HUES48 (cell line): ENCODE measurements around the gene TMEM179B.

Source experiments
- H3K27ac ChIP-seq: one replicate; pipeline ENCODE4 v1.7.0; 2013; ENCODE audit warnings: low read depth, low read length, inconsistent platforms
- H3K27me3 ChIP-seq: 2 replicates; pipeline ENCODE4 v1.6.1; 2013; ENCODE audit warnings: mild to moderate bottlenecking, low read length; ENCODE audit not compliant: control insufficient read depth, insufficient read depth
- H3K36me3 ChIP-seq: 2 replicates; pipeline ENCODE4 v1.6.1; 2013; ENCODE audit warnings: low read length; ENCODE audit not compliant: control insufficient read depth, insufficient read depth
- H3K4me1 ChIP-seq: 2 replicates; pipeline ENCODE4 v1.6.1; 2013; ENCODE audit warnings: mild to moderate bottlenecking, low read length; ENCODE audit not compliant: control insufficient read depth, insufficient read depth
- H3K4me3 ChIP-seq: 2 replicates; pipeline ENCODE4 v1.5.1; 2013; ENCODE audit warnings: mild to moderate bottlenecking, low read depth, low read length
- H3K9ac ChIP-seq: 2 replicates; pipeline ENCODE4 v1.6.1; 2013; ENCODE audit warnings: mild to moderate bottlenecking, low read depth, low read length, moderate library complexity
- H3K9me3 ChIP-seq: 2 replicates; pipeline ENCODE4 v1.6.1; 2013; ENCODE audit warnings: low read length; ENCODE audit not compliant: control insufficient read depth, insufficient read depth

Gene TMEM179B

GRCh38 chr11:62770778-62771143, 16.4 kb upstream of the TMEM179B start:
- peak overlapping the region; percentile 99 for H3K27ac ChIP-seq
- H3K36me3 ChIP-seq = peaks cover 39% of the 10 kb centered on the region
- H3K27me3 ChIP-seq = no peaks in the 10 kb centered on the region
- H3K9ac ChIP-seq = peak overlapping the region; percentile 90
- no peaks in the 10 kb centered on the region for H3K9me3 ChIP-seq
- H3K4me3 ChIP-seq = peak overlapping the region; percentile 97
- peaks cover 18% of the 10 kb centered on the region for H3K4me1 ChIP-seq

- H3K27ac ChIP-seq = peak within 1 kb of the TSS; percentile 99
These were observed 15.8 kb upstream of the TMEM179B start, which contains the start of gene TAF6L for GRCh38 chr11:62771144-62772021. TSS of gene TAF6L (plus strand) at chr11:62771396. CDS start at chr11:62775784, 4,388 bp downstream.

GRCh38 chr11:62774407-62774806, 12.8 kb upstream of the TMEM179B start:
- no peak overlapping the region for H3K9ac ChIP-seq
- H3K36me3 ChIP-seq = peaks cover 45% of the 10 kb centered on the region
- no peak overlapping the region for H3K4me3 ChIP-seq
- no peaks in the 10 kb centered on the region for H3K9me3 ChIP-seq
- no peaks in the 10 kb centered on the region for H3K27me3 ChIP-seq
- H3K4me1 ChIP-seq = peaks cover 17% of the 10 kb centered on the region
- no peak overlapping the region for H3K27ac ChIP-seq

More at GRCh38 chr11:62771144-62772021, 15.8 kb upstream of the TMEM179B start, which contains the start of gene TAF6L:
- no peaks in the 10 kb centered on the region for H3K9me3 ChIP-seq
- H3K4me3 ChIP-seq = peak within 1 kb of the TSS; percentile 97
- H3K4me1 ChIP-seq = peaks cover 18% of the 10 kb centered on the region
- H3K36me3 ChIP-seq = peaks cover 40% of the 10 kb centered on the region
- peak within 1 kb of the TSS; percentile 90 for H3K9ac ChIP-seq
- no peaks in the 10 kb centered on the region for H3K27me3 ChIP-seq

- Histone ChIP-seq H3K36me3 (peaks cover 48% of the 10 kb centered on the region), H3K27me3 (no peaks in the 10 kb centered on the region), H3K9ac (no peak overlapping the region), H3K27ac (no peak overlapping the region), H3K4me1 (peaks cover 6% of the 10 kb centered on the region; the same call in 1 of the 2 replicates), H3K4me3 (no peak overlapping the region), H3K9me3 (no peaks in the 10 kb centered on the region)
These were observed 11.6 kb upstream of the TMEM179B start for GRCh38 chr11:62775646-62776045.

GRCh38 chr11:62777389-62777788, 9.8 kb upstream of the TMEM179B start:
- no peak overlapping the region for H3K4me3 ChIP-seq
- H3K27me3 ChIP-seq = no peaks in the 10 kb centered on the region
- H3K27ac ChIP-seq = no peak overlapping the region
- peaks cover 58% of the 10 kb centered on the region for H3K36me3 ChIP-seq
- no peaks in the 10 kb centered on the region for H3K4me1 ChIP-seq
- no peak overlapping the region for H3K9ac ChIP-seq
- H3K9me3 ChIP-seq = no peaks in the 10 kb centered on the region

- H3K27ac ChIP-seq = no peak overlapping the region
- no peak overlapping the region for H3K9ac ChIP-seq
- H3K4me3 ChIP-seq = no peak overlapping the region
- no peaks in the 10 kb centered on the region for H3K4me1 ChIP-seq
- no peaks in the 10 kb centered on the region for H3K9me3 ChIP-seq
- H3K27me3 ChIP-seq = no peaks in the 10 kb centered on the region
- H3K36me3 ChIP-seq = peaks cover 64% of the 10 kb centered on the region
These were observed 8.8 kb upstream of the TMEM179B start for GRCh38 chr11:62778441-62778840.

GRCh38 chr11:62782753-62783152, 4.4 kb upstream of the TMEM179B start:
- Histone ChIP-seq H3K4me1 (no peaks in the 10 kb centered on the region), H3K9me3 (no peaks in the 10 kb centered on the region), H3K27ac (no peak overlapping the region), H3K4me3 (no peak overlapping the region), H3K36me3 (peaks cover 30% of the 10 kb centered on the region), H3K27me3 (no peaks in the 10 kb centered on the region), H3K9ac (no peak overlapping the region)

GRCh38 chr11:62786318-62787004, 741 bp upstream of the TMEM179B start:
- Histone ChIP-seq H3K9me3 (no peaks in the 10 kb centered on the region), H3K27me3 (no peaks in the 10 kb centered on the region), H3K36me3 (peaks cover 33% of the 10 kb centered on the region), H3K27ac (peak overlapping the region; percentile 95), H3K4me1 (no peaks in the 10 kb centered on the region; the same call in 1 of the 2 replicates), H3K4me3 (peak overlapping the region; percentile 90), H3K9ac (peak overlapping the region; percentile 60)

- H3K36me3 ChIP-seq = peaks cover 34% of the 10 kb centered on the region
- H3K9ac ChIP-seq = no peak overlapping the region
- H3K4me3 ChIP-seq = no peak overlapping the region
These were observed 1.8 kb downstream of the TMEM179B start for GRCh38 chr11:62788991-62789390.

GRCh38 chr11:62789576-62789975, 2.4 kb downstream of the TMEM179B start:
- Histone ChIP-seq H3K4me1 (peaks cover 6% of the 10 kb centered on the region), H3K27me3 (no peaks in the 10 kb centered on the region), H3K4me3 (no peak overlapping the region), H3K27ac (no peak overlapping the region), H3K9ac (no peak overlapping the region), H3K9me3 (no peaks in the 10 kb centered on the region), H3K36me3 (peaks cover 40% of the 10 kb centered on the region)

More at GRCh38 chr11:62788991-62789390, 1.8 kb downstream of the TMEM179B start:
- no peaks in the 10 kb centered on the region for H3K27me3 ChIP-seq
- no peaks in the 10 kb centered on the region for H3K9me3 ChIP-seq
- peaks cover 6% of the 10 kb centered on the region for H3K4me1 ChIP-seq
- no peak overlapping the region for H3K27ac ChIP-seq
